Hepatocyte (in vitro differentiated cells): Measurements from ENCODE around the gene TPD52L2. TPM values are rescaled to one million over a fixed set of nuclear protein-coding genes. Genes with fewer than 3 reads are reported as not detected.

ENCODE experiments used
- DNase-seq: peaks from one replicate; pipeline ENCODE4 v3.0.0-alpha.2; 2016; ENCODE audit warnings: low spot score
- H2AFZ ChIP-seq: fragments of 200-600 bp; sonication (generic); 2 replicates; pipeline ENCODE4 v1.6.0; 2016; ENCODE audit warnings: antibody characterized with exemption, mild to moderate bottlenecking
- H3K27ac ChIP-seq: fragments of 200-600 bp; sonication (generic); 2 replicates; pipeline ENCODE4 v1.5.1; 2016; ENCODE audit warnings: mild to moderate bottlenecking
- H3K27me3 ChIP-seq: fragments of 200-600 bp; sonication (generic); 2 replicates; pipeline ENCODE4 v1.6.1; 2016
- H3K36me3 ChIP-seq: fragments of 200-600 bp; sonication (generic); replicated peaks from 2 replicates; pipeline ENCODE4 v1.5.1; 2016; ENCODE audit warnings: low read depth; ENCODE audit not compliant: insufficient read depth
- H3K4me1 ChIP-seq: fragments of 200-600 bp; sonication (generic); 2 replicates; pipeline ENCODE4 v1.5.1; 2016; ENCODE audit warnings: mild to moderate bottlenecking, moderate library complexity; ENCODE audit not compliant: insufficient read depth
- H3K4me2 ChIP-seq: fragments of 200-600 bp; sonication (generic); 2 replicates; pipeline ENCODE4 v1.6.0; 2016
- H3K4me3 ChIP-seq: fragments of 200-600 bp; sonication (generic); 2 replicates; pipeline ENCODE4 v1.5.1; 2016; ENCODE audit warnings: mild to moderate bottlenecking
- H3K79me2 ChIP-seq: fragments of 200-600 bp; sonication (generic); 2 replicates; pipeline ENCODE4 v1.6.0; 2017; ENCODE audit warnings: mild to moderate bottlenecking
- H3K9me2 ChIP-seq: fragments of 200-600 bp; sonication (generic); replicated peaks from 2 replicates; pipeline ENCODE4 v1.6.0; 2017; ENCODE audit warnings: mild to moderate bottlenecking; ENCODE audit not compliant: insufficient read depth
- H3K9me3 ChIP-seq: fragments of 200-600 bp; sonication (generic); 2 replicates; pipeline ENCODE4 v1.5.1; 2016; ENCODE audit warnings: low read depth, mild to moderate bottlenecking
- H4K20me1 ChIP-seq: fragments of 200-600 bp; sonication (generic); 2 replicates; pipeline ENCODE4 v1.6.0; 2016; ENCODE audit warnings: mild to moderate bottlenecking; ENCODE audit not compliant: insufficient read depth, poor library complexity, severe bottlenecking
- EZH2 ChIP-seq: fragments of 200-600 bp; sonication (generic); IDR thresholded peaks from 2 replicates; pipeline ENCODE4 v1.6.1; 2016; ENCODE audit warnings: antibody characterized with exemption, mild to moderate bottlenecking, borderline replicate concordance
- EZH2phosphoT487 ChIP-seq: fragments of 200-600 bp; sonication (generic); IDR thresholded peaks from one replicate; pipeline ENCODE4 v1.6.1; 2018; ENCODE audit warnings: antibody characterized with exemption, mild to moderate bottlenecking, low read depth, moderate library complexity; ENCODE audit not compliant: unreplicated experiment, severe bottlenecking
- WGBS: methylation state at CpG from one replicate; pipeline ENCODE4 v1.1.6; 2016; ENCODE audit warnings: low lambda C conversion rate; ENCODE audit errors: missing lambda C conversion rate; 5-methylcytosine and 5-hydroxymethylcytosine counted together
- polyA plus RNA-seq: library from polyadenylated mRNA; unstranded; fragments of >200 nt; fragmentation: Nextera tagmentation; extraction: Ambion mirVana; gene quantifications from 2 replicates; pipeline ENCODE4 v1.2.1, GENCODE V29; 2016
- total RNA-seq: library from RNA; depleted of rRNA; stranded (reverse); fragments of >200 nt; gene quantifications from 2 replicates; pipeline ENCODE4 v1.2.3, GENCODE V29; 2014
- TF ChIP-seq, protein P1 (sequence below): fragments of 200-600 bp; sonication (generic); IDR thresholded peaks from 2 replicates; pipeline ENCODE4 v1.5.1; 2016; ENCODE audit warnings: antibody characterized with exemption, mild to moderate bottlenecking; ENCODE audit not compliant: poor library complexity

Gene TPD52L2
- total and polyA plus RNA-seq, 2 experiments from 2014 or later = 83.2 to 93.8 TPM

DNA sequence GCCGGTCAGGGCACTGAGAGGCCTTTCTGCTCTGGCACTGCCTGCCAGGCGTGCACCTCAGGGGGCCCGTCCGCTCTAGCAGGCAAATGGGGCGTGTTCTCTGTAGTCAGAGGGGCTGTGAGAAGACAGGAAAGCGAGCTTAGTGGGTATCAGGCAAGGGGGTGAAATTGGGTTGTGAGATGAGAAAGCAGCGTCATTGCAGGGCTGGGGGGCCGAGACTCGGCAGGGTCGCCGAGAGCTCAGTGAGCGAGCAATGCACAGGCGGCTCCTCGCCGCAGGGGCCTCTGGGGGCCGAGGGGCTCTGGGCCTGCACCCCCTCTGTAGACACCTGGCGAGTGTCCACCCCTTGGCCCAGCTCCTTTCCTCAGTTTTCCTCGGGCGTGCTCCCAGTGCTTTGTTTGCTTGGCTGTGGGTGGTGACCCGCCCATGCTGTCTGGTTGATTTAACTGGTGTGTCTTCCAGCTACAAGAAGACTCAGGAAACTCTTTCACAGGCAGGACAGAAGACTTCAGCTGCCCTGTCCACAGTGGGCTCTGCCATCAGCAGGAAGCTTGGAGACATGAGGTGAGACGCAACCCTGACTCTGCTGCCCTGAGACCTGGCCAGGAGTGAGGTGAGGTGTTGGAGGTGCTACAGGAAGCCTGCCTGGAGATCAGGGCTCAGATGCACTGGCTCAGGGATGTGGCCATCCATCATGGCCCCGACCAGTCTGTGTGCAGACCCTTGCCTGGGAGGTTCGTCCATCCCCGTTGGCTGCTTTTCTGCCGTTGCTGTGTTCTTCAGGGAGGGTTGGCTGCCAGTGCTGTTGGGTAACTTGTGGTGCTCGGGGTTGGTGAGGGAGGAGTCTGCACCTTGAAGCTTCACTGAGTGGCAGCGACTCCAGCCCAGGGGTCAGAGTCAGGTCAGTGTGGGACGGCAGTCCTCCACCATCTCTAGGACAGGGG, 17.5 kb downstream of the TPD52L2 start:
- no peaks in the 10 kb centered on the region for H3K9me3 ChIP-seq
- H3K36me3 ChIP-seq = no peaks in the 10 kb centered on the region
- no peak for DNase-seq
- peaks cover 3% of the 10 kb centered on the region for H3K79me2 ChIP-seq
- H3K4me1 ChIP-seq = no peaks in the 10 kb centered on the region
- H3K4me3 ChIP-seq = no peak overlapping the region
- no peak overlapping the region for H3K4me2 ChIP-seq
- no peaks in the 10 kb centered on the region for H3K9me2 ChIP-seq
- TF ChIP-seq, protein P1, sequence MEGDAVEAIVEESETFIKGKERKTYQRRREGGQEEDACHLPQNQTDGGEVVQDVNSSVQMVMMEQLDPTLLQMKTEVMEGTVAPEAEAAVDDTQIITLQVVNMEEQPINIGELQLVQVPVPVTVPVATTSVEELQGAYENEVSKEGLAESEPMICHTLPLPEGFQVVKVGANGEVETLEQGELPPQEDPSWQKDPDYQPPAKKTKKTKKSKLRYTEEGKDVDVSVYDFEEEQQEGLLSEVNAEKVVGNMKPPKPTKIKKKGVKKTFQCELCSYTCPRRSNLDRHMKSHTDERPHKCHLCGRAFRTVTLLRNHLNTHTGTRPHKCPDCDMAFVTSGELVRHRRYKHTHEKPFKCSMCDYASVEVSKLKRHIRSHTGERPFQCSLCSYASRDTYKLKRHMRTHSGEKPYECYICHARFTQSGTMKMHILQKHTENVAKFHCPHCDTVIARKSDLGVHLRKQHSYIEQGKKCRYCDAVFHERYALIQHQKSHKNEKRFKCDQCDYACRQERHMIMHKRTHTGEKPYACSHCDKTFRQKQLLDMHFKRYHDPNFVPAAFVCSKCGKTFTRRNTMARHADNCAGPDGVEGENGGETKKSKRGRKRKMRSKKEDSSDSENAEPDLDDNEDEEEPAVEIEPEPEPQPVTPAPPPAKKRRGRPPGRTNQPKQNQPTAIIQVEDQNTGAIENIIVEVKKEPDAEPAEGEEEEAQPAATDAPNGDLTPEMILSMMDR = no peak
- TF ChIP-seq EZH2phosphoT487 (no peak), EZH2 (no peak)
- H3K27ac ChIP-seq = no peak overlapping the region
- H4K20me1 ChIP-seq = peaks cover 18% of the 10 kb centered on the region
- WGBS = 97% methylated on average over 28 of the region's 28 CpGs
- no peaks in the 10 kb centered on the region for H3K27me3 ChIP-seq
- no peak overlapping the region for H2AFZ ChIP-seq

DNA sequence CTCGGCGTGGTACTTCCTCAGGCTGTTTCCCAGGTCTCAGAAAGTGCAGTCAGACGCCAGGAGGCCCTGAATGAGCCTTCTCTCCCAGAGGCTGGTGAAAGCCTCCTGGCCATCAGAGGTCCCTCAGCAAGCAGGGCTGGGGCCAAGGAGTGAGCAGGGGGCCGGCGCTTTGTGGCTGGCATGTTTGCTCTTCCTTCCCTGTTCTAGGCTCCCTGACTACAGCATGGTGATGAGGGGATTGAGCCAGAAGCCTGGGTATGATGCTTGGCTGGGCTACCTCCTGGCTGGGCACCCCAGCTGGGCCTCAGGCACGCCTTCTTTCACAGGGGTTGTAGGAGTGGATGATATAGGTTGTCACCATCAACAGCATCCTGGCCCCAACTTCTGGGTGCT, 18.1 kb downstream of the TPD52L2 start:
- H3K36me3 ChIP-seq = no peaks in the 10 kb centered on the region
- peaks cover 13% of the 10 kb centered on the region for H4K20me1 ChIP-seq

DNA sequence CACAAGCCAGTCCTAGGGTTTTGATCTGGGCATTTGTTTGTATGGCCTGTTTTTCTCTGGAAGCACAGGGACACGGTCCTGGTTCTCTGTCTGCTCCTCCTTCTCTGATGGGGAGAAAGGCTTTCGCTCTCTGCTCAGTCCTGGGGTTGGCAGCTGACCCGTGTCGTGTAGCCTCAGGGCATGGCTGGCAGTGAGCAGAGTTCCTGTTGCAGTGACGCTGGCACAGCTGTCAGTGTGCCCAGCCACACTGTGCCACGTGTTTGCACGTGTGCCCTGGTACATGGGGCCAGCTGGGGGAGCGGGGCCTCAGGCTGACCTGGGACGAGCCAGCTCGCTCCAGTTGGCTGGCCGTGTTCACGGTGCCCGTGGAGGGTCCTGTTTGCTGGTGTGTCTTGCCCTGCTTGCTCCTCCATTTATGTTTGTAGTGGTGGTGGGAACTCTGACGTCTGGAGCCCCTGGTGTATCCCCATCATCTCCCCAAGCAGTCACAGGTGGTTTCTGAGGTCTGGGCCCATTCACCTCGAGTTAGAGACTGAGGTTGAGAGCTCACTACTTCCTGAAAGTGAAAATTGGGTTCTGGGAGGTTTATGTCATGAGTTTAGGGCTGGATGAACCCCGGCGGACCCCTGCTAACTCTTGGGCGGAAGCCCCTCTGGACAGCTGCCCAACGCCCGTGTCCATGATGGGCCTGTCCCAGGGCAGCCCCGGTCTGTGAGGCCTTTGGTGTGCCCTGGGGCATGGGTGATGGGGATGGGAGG, 19.6 kb downstream of the TPD52L2 start:
- no peaks in the 10 kb centered on the region for H3K36me3 ChIP-seq
- H2AFZ ChIP-seq = no peak overlapping the region
- 93% methylated on average over 21 of the region's 21 CpGs for WGBS
- TF ChIP-seq EZH2 (no peak), EZH2phosphoT487 (no peak)
- TF ChIP-seq, protein P1 = no peak
- H3K4me3 ChIP-seq = no peak overlapping the region
- no peaks in the 10 kb centered on the region for H3K4me1 ChIP-seq
- H3K4me2 ChIP-seq = no peak overlapping the region
- H3K9me2 ChIP-seq = no peaks in the 10 kb centered on the region
- H3K79me2 ChIP-seq = no peaks in the 10 kb centered on the region
- H4K20me1 ChIP-seq = peaks cover 6% of the 10 kb centered on the region
- no peak overlapping the region for H3K27ac ChIP-seq
- no peaks in the 10 kb centered on the region for H3K9me3 ChIP-seq
- DNase-seq = no peak
- no peaks in the 10 kb centered on the region for H3K27me3 ChIP-seq

More for the DNA sequence above, 18.1 kb downstream of the TPD52L2 start:
- WGBS = 98% methylated on average over 6 of the region's 6 CpGs
- Histone ChIP-seq H3K27me3 (no peaks in the 10 kb centered on the region), H3K79me2 (peaks cover 3% of the 10 kb centered on the region), H3K4me2 (no peak overlapping the region), H3K9me3 (no peaks in the 10 kb centered on the region), H3K4me1 (no peaks in the 10 kb centered on the region), H3K9me2 (no peaks in the 10 kb centered on the region), H3K4me3 (no peak overlapping the region), H2AFZ (no peak overlapping the region), H3K27ac (no peak overlapping the region)
- no peak for TF ChIP-seq EZH2
- no peak for TF ChIP-seq EZH2phosphoT487
- TF ChIP-seq, protein P1 = no peak
- DNase-seq = no peak
